Mammary epithelial cell (primary cell): ENCODE data around the gene DHX34.

Experiments
- EZH2 ChIP-seq: IDR thresholded peaks from 2 replicates; pipeline ENCODE4 v1.6.1; 2012; ENCODE audit warnings: low read length, inconsistent platforms, borderline replicate concordance
- TF ChIP-seq, protein P1 (sequence below), 2 donors: IDR thresholded peaks in 1 of 2; conservative IDR thresholded peaks in 1 of 2; 2 replicates each; pipeline ENCODE4 v1.5.1; 2011 to 2012; ENCODE audit warnings: inconsistent platforms in 2 of 2, low read length in 2 of 2, mild to moderate bottlenecking in 2 of 2, control low read depth in 1 of 2, low read depth in 1 of 2; ENCODE audit not compliant: insufficient read depth in 1 of 2; ENCODE audit errors: extremely low read depth in 1 of 2

DNA sequence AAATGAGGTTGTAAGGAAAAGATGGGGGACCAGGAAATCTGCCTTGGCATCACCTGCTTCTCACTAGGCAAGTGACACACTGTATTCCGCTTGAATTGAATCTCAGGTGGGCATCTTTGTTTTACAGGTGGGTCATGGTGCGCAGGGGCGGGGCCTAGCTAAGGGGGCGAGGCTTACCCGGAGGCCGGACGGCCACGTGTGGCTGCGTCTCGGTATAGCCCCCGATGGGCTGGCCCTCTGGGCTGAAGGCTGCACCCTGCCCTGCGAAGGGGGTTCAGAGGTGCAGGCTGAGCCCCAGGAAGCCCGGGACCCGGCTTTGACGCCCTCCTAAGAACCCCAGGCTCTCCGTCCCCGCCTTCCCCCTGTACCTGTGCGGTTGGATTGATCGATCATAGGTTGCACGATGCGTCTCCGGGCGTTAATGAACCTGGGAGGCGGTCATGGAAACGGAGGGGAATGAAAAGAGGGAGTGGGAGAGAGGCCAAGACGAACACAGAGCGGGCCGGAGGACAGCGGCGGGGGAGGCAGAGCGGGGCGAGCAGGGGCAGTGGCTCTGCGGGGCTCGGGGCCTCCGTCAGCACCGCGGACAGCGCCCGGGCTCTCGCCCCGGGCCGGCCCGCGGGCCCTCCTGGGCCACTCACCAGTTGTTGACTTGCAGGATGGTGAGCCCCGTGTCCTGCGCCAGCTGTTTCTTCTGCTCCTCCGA is 57.7 kb downstream of the DHX34 start:
- TF ChIP-seq, protein P1, sequence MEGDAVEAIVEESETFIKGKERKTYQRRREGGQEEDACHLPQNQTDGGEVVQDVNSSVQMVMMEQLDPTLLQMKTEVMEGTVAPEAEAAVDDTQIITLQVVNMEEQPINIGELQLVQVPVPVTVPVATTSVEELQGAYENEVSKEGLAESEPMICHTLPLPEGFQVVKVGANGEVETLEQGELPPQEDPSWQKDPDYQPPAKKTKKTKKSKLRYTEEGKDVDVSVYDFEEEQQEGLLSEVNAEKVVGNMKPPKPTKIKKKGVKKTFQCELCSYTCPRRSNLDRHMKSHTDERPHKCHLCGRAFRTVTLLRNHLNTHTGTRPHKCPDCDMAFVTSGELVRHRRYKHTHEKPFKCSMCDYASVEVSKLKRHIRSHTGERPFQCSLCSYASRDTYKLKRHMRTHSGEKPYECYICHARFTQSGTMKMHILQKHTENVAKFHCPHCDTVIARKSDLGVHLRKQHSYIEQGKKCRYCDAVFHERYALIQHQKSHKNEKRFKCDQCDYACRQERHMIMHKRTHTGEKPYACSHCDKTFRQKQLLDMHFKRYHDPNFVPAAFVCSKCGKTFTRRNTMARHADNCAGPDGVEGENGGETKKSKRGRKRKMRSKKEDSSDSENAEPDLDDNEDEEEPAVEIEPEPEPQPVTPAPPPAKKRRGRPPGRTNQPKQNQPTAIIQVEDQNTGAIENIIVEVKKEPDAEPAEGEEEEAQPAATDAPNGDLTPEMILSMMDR (conservative IDR thresholded peaks at IDR 0.05 in 1 of 2, IDR thresholded peaks at IDR 0.05 in 1 of 2; ENCODE audit: extremely low read depth in 1 of 2, insufficient read depth in 1 of 2, low read depth in 1 of 2, low read length in 2 of 2): no peak
- no peak for TF ChIP-seq EZH2
